Ovary (tissue), 3 donors: Measurements from ENCODE around the gene POC1B.

Experiments used
- CTCF ChIP-seq, 3 donors: fragments of 450-650 bp in 2 of 3; fragments of 200-600 bp in 1 of 3; IDR thresholded peaks; one replicate each; pipeline versions ENCODE4 v1.5.1 to v1.8.0; 2016 to 2022; ENCODE audit warnings: antibody characterized with exemption in 3 of 3, mild to moderate bottlenecking in 1 of 3
- POLR2A ChIP-seq: fragments of 450-650 bp; IDR thresholded peaks from one replicate; pipeline ENCODE4 v1.6.1; 2017; ENCODE audit warnings: antibody characterized with exemption, mild to moderate bottlenecking, moderate library complexity
- donor health status: DM: no; HTN: no; CAD: no.

GRCh38 chr12:89517720-89518119 lies 8.1 kb downstream of the POC1B start:
- TF ChIP-seq CTCF (IDR thresholded peaks at IDR 0.05) (no peak), POLR2A (no peak)
